Astrocyte of the spinal cord (primary cell): ENCODE results near the gene DOCK9.

Source experiments
- DNase-seq: peaks from one replicate; pipeline ENCODE4 v3.0.0; 2011; ENCODE audit warnings: low read depth, low spot score
- H3K4me3 ChIP-seq: 2 replicates; pipeline ENCODE4 v1.5.1; 2011; ENCODE audit warnings: low read depth, mild to moderate bottlenecking, low read length, moderate library complexity
- in situ Hi-C: cut with HindIII; loops from 2 replicates; pipeline ENCODE4 v1.10.0; 2017; ENCODE audit warnings: low sequenced_read_pairs
- TF ChIP-seq, protein P1 (sequence below): IDR thresholded peaks from 2 replicates; pipeline ENCODE4 v1.5.1; 2012; ENCODE audit warnings: low read depth, mild to moderate bottlenecking, low read length, inconsistent platforms

The DOCK9 gene

DNA sequence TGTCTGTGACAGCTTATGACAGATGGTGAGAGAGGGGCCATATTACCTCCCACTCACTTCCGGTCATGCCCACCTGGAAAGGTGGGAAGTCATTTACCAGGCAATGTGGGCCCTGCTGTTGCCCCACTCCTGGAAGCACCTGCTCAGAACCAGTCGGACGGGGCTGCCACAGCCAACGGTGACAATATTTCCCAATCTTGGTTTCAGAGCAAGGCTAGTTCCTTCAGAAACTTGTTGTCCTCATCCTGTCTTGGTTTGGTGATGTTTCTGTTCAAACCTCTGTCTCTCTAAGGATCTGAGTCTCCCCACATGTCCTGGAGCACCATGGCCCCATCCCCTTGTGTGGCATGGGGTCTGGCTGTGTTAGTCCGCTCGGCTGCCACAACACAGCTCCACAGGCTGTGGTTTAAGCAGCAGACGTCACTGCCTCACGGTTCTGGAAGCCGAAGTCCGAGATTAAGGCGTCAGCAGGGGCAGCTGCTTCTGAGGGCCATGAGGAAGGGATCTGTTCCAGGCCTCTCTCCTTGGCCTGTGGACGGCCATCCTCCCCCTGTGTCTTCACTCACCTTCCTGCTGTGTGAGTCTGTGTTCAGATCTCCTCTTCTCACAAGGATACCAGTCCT is 193.9 kb downstream of the DOCK9 start:
- TF ChIP-seq, protein P1, sequence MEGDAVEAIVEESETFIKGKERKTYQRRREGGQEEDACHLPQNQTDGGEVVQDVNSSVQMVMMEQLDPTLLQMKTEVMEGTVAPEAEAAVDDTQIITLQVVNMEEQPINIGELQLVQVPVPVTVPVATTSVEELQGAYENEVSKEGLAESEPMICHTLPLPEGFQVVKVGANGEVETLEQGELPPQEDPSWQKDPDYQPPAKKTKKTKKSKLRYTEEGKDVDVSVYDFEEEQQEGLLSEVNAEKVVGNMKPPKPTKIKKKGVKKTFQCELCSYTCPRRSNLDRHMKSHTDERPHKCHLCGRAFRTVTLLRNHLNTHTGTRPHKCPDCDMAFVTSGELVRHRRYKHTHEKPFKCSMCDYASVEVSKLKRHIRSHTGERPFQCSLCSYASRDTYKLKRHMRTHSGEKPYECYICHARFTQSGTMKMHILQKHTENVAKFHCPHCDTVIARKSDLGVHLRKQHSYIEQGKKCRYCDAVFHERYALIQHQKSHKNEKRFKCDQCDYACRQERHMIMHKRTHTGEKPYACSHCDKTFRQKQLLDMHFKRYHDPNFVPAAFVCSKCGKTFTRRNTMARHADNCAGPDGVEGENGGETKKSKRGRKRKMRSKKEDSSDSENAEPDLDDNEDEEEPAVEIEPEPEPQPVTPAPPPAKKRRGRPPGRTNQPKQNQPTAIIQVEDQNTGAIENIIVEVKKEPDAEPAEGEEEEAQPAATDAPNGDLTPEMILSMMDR = no peak
- DNase-seq = no peak
- in situ Hi-C loops = no loop called here
- H3K4me3 ChIP-seq = no peak overlapping the region

DNA sequence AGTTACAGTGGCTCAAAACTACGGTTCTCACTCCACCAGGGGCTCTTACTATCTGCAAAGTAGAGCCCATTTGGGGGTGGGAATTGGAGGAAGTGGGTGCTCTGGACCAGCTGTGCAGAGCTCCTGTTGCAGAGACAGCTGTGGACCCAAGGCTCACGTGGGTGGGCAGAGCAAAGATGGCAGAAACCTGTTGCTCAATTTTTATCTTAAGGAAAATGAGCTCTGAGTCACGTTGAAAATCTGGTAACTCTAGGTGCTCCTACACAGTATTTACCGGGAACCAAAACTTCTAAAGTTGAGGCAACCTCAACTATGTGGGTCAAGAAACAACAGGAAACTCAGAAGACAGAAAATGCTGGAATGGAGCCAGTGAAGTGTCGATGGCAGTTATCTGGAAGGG is 195.2 kb downstream of the DOCK9 start:
- no peak overlapping the region for H3K4me3 ChIP-seq
- in situ Hi-C loops = no loop called here
- no peak for DNase-seq
- TF ChIP-seq, protein P1 = no peak

DNA sequence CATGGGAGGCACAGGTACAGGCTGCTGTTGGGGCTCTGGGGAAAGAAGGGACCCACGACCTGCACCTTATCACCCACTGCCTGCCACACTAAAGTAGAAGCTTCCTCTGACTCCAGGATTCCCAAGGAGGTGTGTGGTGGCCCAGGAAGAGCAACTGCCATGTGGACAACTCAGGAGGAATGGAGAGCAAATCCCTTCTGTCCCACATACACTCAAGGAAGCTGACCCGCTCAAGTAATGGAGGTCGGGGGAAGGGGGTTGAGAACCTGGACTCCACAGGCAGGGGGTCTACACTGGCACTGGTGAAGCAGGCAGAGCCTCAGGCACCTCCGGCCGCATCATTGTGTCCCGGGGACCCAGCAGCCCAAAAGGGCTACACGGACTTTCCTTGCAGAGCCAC is 196.0 kb downstream of the DOCK9 start:
- no peak for DNase-seq
- TF ChIP-seq, protein P1 = no peak
- in situ Hi-C loops = no loop called here
- H3K4me3 ChIP-seq = no peak overlapping the region

DNA sequence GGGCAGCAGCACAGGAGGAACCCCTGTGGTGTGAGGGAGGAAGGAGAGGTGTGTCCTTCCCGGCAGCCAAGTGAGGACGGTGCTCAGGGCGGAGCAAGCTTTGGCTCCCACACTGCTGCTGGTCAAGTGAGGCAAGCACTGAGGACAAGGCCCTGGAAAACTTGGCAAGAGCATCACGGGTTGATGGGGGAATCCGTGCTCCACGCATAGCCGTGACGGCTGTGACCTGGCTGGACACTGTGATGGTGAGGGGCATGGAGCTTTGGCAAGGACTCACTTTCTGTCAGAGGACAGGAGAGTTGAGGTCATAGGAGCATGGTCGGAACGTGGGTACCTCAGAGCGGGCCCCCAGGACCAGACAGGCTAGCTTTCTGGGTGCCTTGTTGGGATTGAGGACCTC is 196.4 kb downstream of the DOCK9 start:
- TF ChIP-seq, protein P1 = no peak
- no peak overlapping the region for H3K4me3 ChIP-seq
- no peak for DNase-seq
- in situ Hi-C loops = no loop called here

DNA sequence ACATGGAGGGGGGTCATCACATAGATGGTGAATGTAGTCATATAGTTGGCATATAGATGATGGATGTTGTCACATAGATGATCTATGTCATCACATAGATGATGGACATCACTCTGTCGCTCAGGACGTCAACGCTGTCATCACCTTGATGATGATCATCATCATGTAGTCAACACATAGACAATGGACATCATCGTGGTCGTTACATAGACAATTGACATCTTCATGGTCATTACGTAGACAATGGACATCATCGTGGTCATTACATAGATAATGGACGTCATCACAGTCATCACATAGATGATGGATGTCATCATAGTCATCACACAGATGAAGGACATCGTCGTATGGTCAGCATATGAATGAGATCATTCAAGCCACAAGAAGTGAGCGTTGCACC is 196.8 kb downstream of the DOCK9 start:
- TF ChIP-seq, protein P1 = no peak
- no peak overlapping the region for H3K4me3 ChIP-seq
- no peak for DNase-seq
- in situ Hi-C loops = no loop called here

DNA sequence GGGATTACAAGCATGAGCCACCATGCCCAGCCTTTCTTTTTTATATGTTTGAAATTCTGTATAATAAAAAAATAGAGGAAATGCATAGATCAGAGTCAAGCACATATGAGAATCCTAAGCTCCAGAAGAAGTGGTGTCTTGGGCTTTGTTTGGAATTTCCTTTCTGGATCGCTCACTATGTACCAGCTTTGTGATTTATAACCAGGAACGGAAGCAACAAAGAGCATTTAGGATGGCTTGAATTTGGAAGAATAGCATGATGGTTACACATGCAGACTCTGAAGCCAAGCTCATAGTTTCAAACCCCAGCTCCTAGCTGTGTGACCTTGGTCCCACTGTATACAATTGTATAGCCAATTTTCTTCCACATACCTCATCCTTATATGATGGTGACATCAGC is 197.4 kb downstream of the DOCK9 start:
- no peak overlapping the region for H3K4me3 ChIP-seq
- DNase-seq = no peak
- TF ChIP-seq, protein P1 = no peak
- in situ Hi-C loops = no loop called here

DNA sequence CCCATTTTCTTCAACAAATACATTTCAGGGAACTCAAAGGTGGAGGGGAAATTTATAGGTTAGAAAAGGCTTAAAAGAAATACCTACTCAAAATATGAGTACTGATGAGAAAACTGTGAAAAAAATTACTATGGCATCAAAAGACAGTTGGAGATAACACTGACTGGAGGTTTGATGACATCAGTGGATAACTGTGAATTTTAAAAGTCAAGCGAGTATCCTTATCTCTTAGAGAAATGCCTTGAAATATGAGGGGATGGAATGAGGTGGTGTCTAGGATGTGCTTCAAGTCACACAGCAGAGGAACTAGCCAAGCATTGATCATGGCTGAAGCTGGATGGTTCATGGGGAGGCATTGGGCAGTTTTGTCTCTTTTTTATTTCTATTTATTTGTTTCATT is 198.2 kb downstream of the DOCK9 start:
- TF ChIP-seq, protein P1 = no peak
- in situ Hi-C loops = no loop called here

More for the DNA sequence above, 198.2 kb downstream of the DOCK9 start:
- no peak for DNase-seq
- H3K4me3 ChIP-seq = no peak overlapping the region
